Measurements from ENCODE around the gene GTF2H4.
"Not testable (repeated sequence)": the region's sequence is repeated elsewhere in the genome, so short reads cannot be mapped to it uniquely, and the experiment has no call there.

GTF2H4 gene

GRCh38 chr6:30895343-30895742, 12.7 kb upstream of the GTF2H4 start:
- no peak for DNase-seq (ENCODE audit: low read depth)

GRCh38 chr6:30896541-30896940, 11.5 kb upstream of the GTF2H4 start:
- no peak for DNase-seq (ENCODE audit: low read depth)

- no peak for DNase-seq (ENCODE audit: low read depth)
Observed at GRCh38 chr6:30897882-30898281, 10.1 kb upstream of the GTF2H4 start.

GRCh38 chr6:30898750-30899360, 9.2 kb upstream of the GTF2H4 start:
- DNase-seq (ENCODE audit: low read depth) = no peak

- no peak for DNase-seq (ENCODE audit: low read depth)
Observed at GRCh38 chr6:30900863-30901417, 7.1 kb upstream of the GTF2H4 start.

- DNase-seq (ENCODE audit: low read depth) = no peak
Observed at GRCh38 chr6:30901436-30901835, 6.6 kb upstream of the GTF2H4 start.

- not testable (repeated sequence) for DNase-seq (ENCODE audit: low read depth)
Observed at GRCh38 chr6:30902196-30902595, 5.8 kb upstream of the GTF2H4 start.

GRCh38 chr6:30902709-30903108, 5.3 kb upstream of the GTF2H4 start:
- no peak for DNase-seq (ENCODE audit: low read depth)

GRCh38 chr6:30903236-30903635, 4.8 kb upstream of the GTF2H4 start:
- DNase-seq (ENCODE audit: low read depth) = no peak

- DNase-seq (ENCODE audit: low read depth) = not testable (repeated sequence)
Observed at GRCh38 chr6:30907290-30907757, 683 bp upstream of the GTF2H4 start.

GRCh38 chr6:30908700-30909099, 693 bp downstream of the GTF2H4 start:
- no peak for DNase-seq (ENCODE audit: low read depth)

GRCh38 chr6:30910473-30910872, 2.5 kb downstream of the GTF2H4 start:
- DNase-seq (ENCODE audit: low read depth) = not testable (repeated sequence)

- no peak for DNase-seq (ENCODE audit: low read depth)
Observed at GRCh38 chr6:30912746-30913520, 4.9 kb downstream of the GTF2H4 start.

GRCh38 chr6:30913721-30914075, 5.7 kb downstream of the GTF2H4 start:
- no peak for DNase-seq (ENCODE audit: low read depth)

GRCh38 chr6:30914076-30914853, 6.3 kb downstream of the GTF2H4 start, which contains the start of gene VARS2:
VARS2 (plus strand) TSS chr6:30914238; CDS start chr6:30914837, 599 bp downstream.
- peak; percentile 91 for DNase-seq (ENCODE audit: low read depth)

- no peak for DNase-seq (ENCODE audit: low read depth)
Observed at GRCh38 chr6:30914854-30915590, 7.0 kb downstream of the GTF2H4 start.

- peak; percentile 76 for DNase-seq (ENCODE audit: low read depth)
Observed at GRCh38 chr6:30915591-30915946, 7.6 kb downstream of the GTF2H4 start.

- DNase-seq (ENCODE audit: low read depth) = no peak
Observed at GRCh38 chr6:30917041-30917440, 9.0 kb downstream of the GTF2H4 start.

- no peak for DNase-seq (ENCODE audit: low read depth)
Observed at GRCh38 chr6:30917487-30917886, 9.5 kb downstream of the GTF2H4 start.

- DNase-seq (ENCODE audit: low read depth) = no peak
Observed at GRCh38 chr6:30918670-30919069, 10.7 kb downstream of the GTF2H4 start.

- DNase-seq (ENCODE audit: low read depth) = no peak
Observed at GRCh38 chr6:30922447-30922852, 14.4 kb downstream of the GTF2H4 start.

All from ELR (cell line).